ENCODE data around the gene ADSS1.
"Not testable (repeated sequence)": the region's sequence is repeated elsewhere in the genome, so short reads cannot be mapped to it uniquely, and the experiment has no call there.

Gene ADSS1

GRCh38 chr14:104717646-104718045 is 6.4 kb upstream of the ADSS1 start:
- no peak for DNase-seq

DNA sequence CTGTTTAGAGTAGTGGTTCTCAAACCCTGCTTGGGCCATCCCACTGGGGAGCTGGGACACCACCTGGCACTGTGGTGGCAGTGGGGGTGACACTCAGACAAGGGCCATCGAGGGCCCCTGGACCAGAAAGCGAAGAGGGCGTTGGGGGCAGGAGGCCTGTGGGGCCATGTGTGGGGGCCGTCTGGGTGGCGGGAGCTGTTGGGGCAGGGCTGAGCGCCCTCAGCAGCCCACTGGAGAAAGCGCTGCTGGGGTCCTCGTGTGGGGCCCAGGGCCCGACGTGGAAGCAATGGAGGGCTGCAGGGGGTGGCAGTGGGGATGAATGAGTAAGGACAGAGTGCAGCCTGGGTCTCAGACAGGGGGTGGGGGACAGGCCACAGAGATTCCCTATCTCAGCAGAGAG is 5.9 kb upstream of the ADSS1 start:
- DNase-seq: no peak

DNA sequence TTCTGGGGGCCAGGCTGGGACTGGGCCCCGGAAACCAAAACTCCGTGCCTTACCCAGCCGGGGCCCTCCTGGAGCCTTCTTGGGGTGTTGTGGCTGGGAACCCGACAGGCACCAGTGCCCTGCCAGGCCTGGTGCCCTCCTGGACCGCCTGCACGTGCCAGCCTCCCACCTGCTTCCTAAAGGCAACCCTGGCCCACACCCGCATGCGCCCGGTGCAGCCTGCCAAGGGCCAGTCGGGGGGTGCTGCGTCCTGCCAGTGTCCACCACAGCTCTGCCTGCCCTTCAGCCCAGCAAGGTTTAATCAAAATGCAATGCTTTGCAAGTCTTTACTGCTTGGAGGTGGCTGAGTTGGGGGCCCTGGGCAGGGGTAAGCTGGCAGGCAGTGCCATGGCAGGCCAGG is 5.2 kb upstream of the ADSS1 start:
- DNase-seq: no peak

- no peak for DNase-seq
Observed at GRCh38 chr14:104719343-104719742, 4.7 kb upstream of the ADSS1 start.

- peak in 2 of 3 donors; percentile 17 to 29 for DNase-seq
Observed at GRCh38 chr14:104721505-104722431, 2.3 kb upstream of the ADSS1 start.

DNA sequence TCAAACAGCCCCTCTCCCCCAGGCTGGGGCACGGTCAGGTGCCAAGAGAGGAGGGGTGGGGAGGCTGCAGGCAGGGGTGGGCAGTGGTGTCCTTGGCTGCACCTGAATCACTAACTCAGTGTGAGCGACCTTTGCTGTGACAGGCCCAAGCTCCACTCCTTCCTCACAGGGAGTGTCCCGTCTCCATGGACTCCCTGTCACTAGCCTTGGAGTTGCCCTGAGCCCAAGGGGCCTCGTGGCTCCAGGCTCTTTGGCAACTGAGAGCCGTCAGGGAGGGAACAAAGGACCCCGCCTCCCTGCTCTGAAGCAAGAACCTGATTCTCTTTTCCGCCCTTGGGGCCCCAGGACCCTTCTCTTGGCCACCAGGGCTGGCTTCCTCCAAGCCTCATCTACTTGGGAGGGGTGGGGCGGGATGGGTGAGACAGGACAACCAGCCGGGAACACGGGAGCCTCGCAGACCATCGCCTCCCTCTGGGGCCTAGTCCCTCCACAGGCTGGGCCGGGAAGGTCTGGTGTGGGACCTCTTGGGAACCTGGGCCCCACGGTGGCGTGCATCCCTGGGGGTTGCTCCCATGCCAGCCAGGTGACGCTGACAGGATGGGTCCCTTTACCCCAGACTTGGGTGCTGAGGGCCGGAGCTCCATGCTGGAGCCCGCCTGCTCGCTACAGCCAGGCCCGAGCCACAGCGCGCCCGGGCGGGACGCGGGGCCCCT is 935 bp upstream of the ADSS1 start:
- no peak for DNase-seq

DNA sequence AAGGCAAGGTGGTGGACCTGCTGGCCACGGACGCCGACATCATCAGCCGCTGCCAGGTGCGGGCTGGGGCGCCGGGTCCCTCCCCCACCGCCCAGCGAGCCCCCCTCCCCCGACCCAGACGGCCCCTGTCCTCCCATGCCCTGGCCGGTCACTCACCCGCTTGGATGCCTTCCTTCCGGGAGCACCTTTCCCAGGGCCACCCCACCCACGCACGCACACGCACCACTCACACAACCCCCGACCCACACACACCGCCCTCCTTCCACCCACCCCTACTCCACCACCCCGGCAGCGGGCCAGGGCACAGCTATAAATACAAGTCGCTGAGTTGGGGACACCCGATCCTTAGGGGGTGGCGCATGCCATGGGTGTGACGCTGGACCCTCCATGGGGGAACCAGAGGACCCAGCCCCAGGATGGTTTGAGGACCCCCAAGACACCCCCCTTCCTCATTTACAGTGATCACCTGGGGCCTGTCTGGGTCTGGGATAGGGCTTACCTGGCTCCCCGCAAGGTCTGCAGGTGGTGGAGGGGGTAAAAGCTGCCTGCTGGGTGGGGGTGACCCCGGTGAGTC is 465 bp downstream of the ADSS1 start:
- peak in 2 of 3 donors; percentile 14 to 29 for DNase-seq

DNA sequence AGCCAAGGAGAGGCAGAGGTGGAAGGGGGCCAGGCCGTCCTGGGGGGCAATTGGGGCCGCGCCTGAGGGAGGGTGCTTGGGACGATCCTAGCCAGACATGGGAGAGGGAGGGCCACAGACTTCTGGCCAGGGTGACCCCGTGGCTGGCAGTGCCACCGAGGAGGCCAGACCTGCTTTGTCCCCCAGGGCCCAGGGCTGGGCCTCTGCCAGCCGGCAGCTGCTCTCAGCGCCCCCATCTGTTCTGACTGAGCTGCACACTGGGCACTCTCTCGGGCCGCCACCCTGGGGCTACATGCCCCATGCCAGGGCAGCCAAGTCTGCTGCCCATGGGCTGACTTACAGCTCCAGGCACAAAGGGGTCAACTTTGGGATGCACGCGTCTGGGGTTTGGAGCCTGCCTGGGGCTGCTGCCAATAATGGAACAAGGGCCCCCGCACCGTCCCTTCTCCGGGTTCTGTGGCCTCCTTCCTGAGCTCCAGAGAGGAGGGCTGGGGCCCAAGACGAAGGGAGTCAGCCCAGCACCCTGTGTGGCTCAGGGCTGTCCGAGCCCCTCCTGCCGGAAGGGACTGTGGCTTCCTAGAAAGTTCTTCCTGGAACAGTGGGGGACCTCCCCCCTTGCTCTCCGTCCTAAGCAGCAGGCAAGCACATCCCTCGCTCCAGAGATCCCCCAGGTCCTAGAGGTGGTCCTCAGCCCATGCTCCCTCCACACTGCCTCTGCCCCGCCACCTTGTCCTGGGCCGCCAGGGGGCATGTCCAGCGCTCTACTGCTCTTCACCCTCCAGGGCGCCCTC is 1.1 kb downstream of the ADSS1 start:
- peak in 2 of 3 donors; percentile 24 to 41 for DNase-seq

GRCh38 chr14:104725772-104726548 is 1.9 kb downstream of the ADSS1 start:
- DNase-seq: no peak

- DNase-seq: peak in 1 of 3 donors; percentile 32
Observed at GRCh38 chr14:104726600-104727451, 2.8 kb downstream of the ADSS1 start.

DNA sequence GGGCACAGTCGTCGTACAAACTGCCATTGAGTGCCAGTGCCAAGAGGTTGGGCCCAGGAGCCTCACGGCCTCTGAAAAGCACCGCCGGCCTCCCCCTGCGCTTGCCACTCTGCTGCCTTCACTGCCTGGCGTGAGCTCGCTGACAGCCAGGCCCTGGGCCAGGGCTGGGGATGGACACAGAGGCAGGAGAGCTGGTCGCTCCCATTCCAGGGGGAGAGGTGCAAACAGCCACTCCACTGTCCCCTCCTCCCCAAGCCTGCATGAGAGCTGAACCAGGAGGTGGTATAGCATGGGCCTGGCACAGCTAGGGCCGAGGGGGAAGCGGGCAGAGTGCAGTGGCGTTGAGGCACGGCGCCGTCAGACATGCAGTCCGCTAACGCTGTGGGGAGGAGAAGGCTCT is 4.6 kb downstream of the ADSS1 start:
- no peak for DNase-seq

DNA sequence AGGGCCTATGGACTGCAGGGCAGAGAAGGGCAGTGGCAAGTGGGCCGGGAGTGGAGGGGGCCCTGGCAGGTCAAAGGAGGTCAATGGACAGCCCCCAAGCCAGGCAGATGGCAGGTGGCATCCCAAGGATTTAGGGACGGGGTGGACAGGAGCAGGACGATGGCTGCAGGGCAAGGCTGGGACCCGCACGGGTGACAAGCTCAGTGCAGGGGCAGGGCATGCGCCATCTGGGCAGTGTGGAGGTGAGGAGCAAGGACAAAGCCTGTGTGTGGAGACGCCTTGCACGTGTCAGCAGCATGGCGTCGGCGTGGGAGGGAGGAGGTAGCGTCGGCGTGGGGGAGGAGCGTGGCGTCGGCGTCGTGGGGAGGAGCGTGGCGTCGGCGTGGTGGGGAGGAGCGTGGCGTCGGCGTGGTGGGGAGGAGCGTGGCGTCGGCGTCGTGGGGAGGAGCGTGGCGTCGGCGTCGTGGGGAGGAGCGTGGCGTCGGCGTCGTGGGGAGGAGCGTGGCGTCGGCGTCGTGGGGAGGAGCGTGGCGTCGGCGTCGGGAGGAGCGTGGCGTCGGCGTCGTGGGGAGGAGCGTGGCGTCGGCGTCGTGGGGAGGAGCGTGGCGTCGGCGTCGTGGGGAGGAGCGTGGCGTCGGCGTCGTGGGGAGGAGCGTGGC is 5.3 kb downstream of the ADSS1 start:
- DNase-seq: not testable (repeated sequence)

DNA sequence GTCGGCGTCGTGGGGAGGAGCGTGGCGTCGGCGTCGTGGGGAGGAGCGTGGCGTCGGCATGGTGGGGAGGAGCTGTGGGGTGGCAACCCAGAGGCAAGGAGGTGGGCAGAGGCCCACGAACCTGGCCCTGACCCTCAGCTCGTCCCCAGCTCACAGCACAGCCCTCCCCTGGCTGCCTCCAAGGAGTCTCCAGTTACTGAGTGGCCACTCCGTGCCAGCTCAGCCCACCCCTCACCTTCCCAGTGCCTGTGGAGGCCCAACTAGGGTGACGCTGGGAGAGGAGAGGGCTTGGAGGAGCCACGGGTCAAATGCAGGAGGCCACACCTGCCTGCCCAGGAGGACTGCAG is 5.8 kb downstream of the ADSS1 start:
- DNase-seq: no peak

GRCh38 chr14:104730487-104730886 is 6.5 kb downstream of the ADSS1 start:
- DNase-seq: no peak

DNA sequence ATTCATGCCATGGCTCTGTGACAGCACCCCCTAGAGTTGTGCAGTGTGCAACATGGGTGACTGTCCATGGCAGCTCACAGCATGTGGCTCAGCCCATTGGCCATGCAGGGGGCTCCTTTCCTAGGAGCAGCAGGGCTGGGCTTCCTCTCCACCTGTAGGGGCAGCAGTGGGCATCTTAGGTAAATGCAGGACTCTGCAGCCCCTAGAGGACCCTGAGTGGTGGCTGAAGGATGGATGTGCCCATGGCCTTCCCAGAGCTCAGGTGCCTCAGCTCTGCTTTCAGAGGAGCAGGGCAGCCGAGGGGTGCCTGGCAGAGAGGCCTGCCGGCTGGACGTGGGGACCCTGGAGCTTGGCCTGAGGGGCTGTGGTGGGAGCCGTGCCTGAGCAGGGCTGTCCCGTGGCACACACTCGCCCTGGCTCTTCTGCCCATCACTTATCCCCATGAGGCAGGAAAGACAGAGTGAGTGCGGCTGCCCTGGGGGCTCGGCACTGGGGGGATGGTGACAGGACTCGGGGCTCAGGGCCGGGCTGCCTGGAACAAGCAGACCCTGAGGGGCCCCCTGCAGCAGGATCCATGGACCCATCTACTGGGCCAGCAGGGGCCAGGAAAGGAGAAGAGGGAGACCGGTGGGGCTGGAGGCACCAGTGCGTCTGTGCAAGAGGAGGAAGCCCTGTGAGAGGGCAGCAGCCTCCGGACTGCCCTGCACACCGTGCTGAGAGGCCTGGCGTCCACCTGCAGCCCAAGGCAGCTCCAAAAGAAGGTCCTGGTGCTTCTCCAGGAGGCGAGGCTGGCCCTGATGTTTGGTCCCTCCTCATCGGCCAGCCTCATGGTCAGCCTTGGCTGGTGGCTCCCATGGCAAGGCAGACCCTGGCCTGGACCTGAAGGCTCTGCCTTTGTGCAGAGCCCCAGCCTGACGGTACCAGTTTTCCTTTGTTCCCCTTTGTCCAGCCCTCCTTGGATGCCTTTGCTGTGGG is 7.6 kb downstream of the ADSS1 start:
- DNase-seq: no peak

GRCh38 chr14:104732355-104732804 is 8.4 kb downstream of the ADSS1 start:
- no peak for DNase-seq

- no peak for DNase-seq
Observed at GRCh38 chr14:104732931-104733681, 9.1 kb downstream of the ADSS1 start.

DNA sequence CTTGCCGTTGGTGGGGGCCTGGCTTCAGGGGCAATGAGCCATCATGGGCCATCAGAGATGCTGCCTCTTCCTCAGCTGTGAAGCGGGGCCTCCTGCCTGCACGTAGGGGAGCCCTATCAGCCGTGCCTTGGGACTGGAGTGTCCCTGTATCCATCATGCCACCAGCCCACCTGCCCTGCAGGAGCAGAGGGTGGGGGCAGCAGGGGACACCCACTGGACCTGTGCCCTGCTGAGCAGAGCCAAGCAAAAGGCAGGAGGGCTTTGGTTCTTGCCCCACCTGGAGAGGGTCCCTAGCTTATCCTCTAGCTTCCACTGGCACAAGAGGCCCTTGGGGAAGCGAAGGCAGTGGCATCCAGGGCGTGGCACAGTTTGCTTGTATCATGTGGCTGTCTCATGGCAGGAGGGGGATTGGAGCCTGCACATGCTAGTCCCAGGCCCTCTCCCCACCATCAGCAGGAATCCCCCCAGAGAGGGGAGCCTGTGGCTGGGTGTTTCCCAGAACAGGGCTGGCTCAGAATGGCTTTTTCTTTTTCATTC is 10.1 kb downstream of the ADSS1 start:
- no peak for DNase-seq

Measured in suppressor macrophage treated with lipopolysaccharide for 1 hour (primary cell).